GM19238 (cell line): ENCODE data around the gene MGMT.

Experiments
- DNase-seq: peaks from one replicate; pipeline ENCODE4 v3.0.0; 2011; ENCODE audit warnings: low spot score; ENCODE audit not compliant: insufficient read length

Gene MGMT

DNA sequence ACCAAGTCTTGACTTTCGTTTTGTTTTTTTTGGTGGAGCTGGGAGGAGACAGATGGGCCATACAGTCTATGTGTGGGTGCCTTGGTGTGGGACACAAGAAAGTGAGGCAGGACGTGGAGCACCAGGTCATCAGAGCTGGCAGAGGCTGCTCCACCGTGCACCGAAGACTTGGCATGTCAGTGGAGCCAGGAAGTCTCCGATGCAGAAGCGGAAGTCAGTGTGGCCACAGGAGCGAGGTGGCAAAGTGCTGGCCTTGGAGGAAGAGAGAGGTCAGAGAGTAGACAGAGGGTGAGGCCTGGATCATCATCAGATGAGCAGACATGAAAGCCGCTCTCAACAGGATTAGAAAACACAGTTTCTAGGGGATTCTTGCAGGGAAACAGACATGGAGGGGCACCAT, 116.8 kb downstream of the MGMT start:
- DNase-seq: no peak

DNA sequence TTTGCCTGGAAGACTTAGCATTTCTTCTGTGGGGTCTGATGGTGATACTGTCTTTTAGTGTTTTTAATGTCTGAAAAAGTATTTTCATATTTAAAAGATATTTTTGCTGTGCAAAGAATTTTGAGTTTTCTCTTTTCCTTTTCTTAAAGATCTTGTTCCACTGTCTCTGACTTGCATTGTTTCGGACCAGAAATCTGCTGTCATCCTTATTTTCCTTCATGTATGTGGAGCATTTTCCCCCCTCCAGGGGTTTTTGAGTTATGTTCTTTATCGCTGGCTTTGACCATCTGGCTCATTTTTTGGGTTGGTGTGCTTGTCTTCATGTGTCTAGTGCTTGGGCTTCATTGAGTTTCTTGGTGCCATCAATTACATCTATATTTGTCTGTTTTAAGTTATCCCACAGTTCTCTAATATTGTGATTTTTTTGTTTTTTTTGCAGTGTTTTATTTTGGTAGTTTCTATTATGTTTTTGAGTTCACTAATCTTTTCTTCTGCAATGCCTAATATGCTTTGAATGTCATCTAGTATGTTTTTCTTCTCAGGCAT, 119.9 kb downstream of the MGMT start:
- no peak for DNase-seq

DNA sequence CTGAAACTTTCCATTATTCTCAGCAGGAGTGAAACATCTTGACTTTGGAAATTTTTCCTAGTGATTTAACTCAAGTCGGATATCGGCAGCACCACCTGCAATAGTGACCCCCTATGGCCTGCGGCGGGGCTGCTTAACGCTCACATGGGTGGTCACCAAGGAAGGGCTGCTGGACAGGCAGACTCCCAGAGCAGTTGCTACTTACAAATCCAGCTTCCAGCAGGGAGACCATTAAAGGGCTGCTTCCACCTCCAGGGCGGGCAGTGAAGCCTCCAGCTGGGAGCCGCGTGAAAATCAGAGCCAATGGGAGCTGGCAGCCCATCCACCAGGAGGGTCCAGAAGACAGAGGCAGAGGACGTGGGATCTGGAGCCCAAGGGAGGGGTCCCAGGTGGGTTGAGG, 122.5 kb downstream of the MGMT start:
- DNase-seq: no peak

DNA sequence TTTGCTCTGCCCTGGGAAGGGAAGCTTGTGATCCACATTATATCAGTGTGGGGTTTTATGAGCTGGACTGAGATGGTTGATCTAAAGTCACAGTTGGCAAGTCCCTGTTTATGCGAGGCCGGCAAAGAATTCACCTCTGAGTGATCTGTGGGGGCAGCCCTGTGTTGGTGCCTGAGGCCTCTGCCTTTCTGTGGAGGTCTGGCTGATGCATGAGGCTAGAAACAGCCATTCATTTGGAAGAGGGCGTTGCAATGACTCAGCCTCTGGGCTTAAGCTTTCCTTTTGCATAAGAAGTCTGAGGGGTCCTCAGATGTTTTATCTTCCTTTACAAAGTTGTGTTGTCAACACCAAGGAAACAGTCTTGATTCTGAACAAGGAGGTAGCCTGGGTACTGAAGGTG, 126.9 kb downstream of the MGMT start:
- DNase-seq: no peak

DNA sequence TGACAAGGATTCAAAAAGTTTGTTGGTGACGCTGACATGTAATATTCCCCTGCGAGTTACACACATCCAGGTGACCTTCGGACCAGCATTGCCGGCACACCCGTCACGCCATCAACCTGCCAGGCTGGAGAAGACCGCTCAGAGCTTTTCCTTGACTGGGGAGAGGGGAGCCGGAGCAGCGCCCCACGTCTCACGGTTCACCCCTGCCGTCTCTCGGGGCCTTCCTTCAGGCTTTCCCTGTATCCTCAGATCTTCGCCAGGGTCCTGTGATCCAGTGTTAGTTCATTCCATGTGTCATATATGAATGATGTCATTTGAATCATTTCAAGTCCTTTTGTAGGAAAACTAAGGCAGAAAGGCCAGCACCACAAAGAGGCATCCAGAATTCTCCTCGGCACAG, 127.8 kb downstream of the MGMT start:
- no peak for DNase-seq

DNA sequence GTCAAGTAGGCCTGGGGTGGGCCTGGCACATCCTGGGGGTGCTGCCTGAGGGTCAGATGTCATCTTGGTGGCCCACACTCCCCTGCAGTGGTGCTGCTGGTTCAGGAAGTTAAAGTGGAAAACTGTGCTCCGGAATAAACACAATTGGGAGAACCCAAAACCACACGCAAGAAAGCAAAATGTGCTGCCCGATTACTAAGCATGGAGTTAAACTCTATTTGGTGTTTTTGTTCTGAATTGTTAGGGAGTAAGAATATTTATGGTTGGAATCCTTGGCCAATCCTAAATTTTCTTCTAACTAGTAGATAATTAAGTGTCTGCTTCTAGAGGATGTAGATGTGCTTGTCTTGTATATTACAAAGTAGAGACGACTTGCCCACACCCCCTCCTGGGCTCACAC, 131.4 kb downstream of the MGMT start:
- no peak for DNase-seq

DNA sequence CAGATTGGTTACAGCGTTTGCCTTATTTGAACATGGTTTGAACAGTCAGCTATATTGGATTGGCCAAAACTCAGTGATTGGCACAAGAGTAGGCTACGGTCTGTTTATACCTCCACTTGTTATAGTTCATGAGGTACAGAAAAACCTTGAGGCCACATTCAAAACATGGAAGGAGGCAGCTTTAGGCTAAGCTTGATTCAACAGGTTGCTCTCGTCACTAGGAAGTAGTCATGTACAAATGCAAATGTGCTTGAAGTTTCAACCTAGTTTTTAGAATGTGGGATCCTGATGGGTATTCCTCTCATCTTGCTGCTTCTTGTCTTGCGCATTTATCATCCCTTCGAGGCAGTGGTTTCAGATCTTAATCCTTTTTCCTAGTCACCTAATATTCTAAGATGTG, 132.1 kb downstream of the MGMT start:
- DNase-seq: no peak

DNA sequence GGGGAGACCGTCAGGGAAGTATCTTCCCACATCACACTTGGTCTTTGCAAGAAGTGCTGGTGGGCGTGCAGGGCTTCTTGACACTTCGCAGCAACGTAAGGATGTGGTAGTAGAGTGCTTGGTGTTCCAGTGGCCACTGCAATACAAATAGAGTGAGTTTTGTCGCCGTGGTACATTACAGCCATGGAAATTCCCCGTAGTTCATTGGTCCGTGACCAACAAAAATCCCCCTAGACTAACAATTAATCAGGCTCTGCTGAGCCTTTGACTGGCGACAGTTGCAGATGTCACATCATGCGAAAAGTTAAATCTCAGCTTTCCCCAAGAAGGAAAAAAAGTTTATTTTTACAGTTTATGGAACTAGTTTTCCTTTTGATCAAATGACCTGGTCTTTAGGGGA, 134.7 kb downstream of the MGMT start:
- DNase-seq: no peak

DNA sequence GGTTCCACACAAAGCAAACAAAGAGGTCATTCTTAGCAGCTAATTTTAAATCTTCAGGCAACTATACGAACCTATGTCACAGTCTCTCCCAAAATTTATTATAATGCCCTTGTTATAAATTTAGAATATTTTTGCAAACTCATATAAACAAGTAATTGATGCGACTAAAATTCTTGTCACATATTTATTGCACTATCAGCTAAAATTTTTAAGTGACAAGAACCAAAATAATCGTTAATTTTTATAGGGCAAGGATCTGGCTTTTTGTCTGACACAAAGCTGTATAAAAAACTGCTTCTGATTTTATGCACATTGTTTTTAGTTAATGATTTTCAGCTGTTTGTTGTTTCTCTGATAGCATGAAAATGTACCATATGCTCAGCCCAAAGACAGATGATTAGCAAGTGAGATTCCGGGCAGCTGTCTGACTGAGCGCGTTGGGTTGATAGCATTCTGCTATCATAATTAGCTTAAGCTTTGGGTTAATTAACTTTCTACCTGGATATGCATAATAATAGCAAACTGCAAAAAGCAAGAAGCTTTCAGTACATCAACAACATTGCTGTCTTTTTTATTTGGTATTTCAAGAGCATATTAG, 136.0 kb downstream of the MGMT start:
- no peak for DNase-seq

DNA sequence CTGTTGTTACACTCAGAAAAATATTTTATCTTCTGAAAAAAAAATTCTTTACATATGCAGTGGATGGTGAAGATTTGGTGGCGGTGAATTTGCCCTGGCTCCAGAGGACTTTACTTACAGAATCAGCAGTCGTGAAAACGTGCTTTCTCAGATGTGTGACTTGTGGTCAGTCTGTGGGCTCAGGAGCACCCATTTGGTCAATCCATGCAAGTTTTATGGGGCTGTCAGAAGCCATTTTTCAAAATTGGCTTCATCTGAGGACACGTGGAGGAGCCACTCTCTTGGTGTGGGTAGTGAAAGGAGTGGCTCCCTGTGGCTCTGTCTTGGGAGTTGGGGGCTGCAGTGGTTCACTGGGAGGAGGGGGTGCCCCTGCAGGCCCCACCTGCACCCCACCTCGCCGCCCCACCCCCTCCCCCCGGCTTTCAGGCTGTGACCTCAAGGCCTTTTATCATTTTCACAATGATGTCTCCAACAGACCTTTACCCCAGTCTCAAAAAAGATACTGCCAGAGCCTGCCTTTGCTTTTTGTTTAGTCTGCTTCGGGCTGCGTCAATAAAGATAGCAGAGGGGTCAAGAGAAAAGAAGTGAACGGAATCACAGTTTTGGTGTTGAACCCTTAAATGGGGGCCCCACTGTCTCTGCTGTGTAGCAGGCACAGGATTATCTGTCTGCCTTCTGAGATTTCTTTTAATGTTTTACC, 137.4 kb downstream of the MGMT start:
- DNase-seq: no peak

DNA sequence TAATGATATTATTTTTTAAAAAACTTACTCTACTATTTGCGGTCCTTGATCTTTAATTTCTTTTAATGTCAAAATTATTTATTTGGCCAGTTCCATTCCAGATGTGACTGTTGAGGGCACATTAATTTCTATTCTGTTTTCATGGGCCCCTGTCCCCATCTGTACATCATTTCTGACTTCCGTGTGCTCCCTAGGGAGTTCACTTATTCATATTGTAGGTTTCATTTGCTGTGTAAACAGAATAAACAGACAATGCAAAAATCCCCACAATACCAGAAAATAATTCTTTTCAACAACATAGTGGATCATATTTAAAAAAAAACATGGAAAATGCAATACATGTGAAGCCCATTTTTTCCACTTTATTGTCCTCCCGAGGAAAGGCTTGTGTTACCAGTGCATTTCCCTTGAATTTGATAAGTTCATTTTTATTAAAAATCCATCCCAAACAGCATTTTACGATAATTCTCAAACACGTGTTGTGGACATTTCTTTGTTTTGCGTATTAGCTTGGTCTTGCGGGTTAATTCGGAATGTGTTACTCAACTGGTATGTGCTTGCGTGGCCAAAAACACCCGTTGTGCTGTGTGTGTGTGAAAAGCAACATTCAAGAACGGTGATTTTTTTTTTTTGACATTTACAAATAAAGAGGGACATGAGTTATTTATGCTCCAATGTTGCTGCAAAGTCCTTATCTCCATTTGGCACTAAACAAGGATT, 138.4 kb downstream of the MGMT start:
- DNase-seq: no peak

DNA sequence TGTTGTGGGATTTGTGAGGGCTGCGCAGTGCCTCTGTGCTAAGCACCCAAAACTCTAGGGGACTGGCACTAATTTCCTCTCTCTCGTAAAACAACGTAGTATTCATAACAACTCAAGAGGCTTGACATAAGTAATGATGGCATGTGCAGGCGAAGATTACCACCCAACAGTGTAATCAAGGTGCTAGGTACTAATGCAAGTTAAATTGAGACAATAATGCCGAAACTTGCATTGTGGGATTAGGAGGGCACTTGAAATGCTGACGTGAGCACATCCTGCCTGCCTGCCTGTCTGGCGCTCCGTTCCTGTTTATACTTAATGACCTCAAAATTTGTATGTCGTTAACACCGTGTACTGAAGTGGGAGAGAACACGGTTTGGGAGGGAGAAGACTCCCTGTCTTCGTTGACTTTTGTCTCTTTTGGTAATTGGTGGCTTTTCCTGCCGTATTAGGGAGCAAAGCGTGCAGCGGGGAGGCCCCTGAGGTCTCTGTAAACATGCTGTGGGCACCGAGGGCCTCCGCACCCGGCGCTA, 139.0 kb downstream of the MGMT start:
- no peak for DNase-seq

DNA sequence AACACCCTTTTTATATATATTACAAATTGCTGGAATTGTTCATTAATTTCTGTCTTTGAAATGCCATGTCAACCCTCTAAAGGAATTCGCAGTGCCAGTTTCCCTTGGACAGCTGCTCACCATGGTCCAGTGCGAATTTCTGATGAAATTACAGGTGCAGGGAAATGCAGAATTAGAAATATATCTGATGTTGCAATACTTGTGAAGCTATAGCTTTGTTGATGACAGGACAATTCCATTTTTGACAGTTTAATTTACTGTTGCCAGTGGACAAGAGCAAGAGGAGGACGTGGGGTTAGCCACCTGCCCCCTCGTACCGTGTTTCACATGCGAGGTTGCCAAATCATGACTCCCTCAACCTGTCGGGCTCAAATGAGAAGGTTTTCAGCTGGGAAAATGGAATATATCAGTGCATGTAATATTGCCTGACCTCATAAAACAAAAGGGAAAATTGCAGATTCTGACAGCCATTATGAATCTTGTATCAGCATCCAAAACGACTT, 140.6 kb downstream of the MGMT start:
- DNase-seq: no peak

DNA sequence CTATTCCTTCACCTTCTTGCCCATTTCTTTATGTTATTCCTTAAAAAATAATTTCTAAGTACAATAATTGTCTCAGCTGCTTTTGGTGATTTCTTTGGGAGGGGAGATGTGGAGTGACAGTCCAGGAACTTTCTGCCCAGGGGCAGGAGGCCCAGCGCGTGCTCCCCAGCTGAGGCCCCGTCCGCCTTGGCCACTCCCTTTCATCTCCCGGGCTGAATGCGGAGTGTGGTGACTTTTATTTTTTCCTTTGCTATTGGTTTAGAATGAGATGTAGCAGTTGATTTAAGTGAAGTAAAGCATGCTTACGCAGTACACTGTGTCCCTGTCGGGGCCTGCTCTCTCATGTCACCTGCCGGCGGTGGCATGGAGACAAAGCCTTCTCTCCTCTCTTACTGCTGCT, 141.6 kb downstream of the MGMT start:
- DNase-seq: no peak

DNA sequence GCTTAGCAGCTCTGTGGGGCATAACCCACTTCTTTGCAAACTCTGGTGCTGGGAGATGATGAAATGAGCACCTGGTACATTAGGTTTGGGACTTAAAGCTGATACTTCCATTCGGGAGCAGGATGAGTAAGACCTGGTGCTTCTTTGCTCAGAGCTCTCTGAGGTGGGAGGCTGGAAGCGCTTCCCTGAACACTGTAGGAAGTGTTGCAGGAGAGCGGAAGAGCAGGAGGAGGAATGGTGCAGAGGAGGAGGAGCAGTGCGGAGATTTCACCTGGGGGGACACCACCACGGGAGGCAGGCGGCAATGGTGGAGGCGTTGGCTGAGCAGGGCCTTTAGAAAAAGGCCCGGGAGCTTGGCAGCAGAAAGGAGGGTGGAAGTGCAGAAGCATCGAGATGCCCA, 142.5 kb downstream of the MGMT start:
- DNase-seq: no peak

DNA sequence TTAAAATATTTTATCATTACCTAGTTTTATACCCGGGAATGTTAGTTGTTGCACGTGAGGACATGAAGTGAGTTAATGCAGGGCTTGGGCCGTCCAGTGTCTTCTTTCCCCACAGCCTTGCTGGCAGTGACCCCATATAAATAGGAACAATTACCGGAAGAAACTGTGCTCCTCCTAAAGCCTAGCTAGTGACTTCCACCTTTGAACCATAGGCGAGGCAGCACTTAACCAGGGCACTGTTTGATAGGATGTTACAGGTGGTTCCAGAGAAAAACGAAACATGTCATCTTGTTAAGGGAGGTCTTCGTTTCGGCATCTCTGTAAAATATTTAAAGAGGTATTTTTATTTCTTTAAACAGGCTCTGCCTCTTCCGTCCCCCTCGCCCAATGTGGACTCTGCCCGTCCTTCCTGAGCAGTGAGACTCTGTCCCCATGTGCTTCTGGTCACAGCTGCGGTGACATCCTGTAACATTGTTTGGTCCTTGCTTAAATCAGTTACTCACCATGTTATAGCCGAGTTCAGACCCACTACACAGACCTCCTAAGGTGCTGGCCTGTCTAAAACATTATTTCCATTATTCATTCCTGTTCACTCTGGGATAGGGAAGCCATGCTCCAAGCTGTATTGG, 145.6 kb downstream of the MGMT start:
- no peak for DNase-seq

DNA sequence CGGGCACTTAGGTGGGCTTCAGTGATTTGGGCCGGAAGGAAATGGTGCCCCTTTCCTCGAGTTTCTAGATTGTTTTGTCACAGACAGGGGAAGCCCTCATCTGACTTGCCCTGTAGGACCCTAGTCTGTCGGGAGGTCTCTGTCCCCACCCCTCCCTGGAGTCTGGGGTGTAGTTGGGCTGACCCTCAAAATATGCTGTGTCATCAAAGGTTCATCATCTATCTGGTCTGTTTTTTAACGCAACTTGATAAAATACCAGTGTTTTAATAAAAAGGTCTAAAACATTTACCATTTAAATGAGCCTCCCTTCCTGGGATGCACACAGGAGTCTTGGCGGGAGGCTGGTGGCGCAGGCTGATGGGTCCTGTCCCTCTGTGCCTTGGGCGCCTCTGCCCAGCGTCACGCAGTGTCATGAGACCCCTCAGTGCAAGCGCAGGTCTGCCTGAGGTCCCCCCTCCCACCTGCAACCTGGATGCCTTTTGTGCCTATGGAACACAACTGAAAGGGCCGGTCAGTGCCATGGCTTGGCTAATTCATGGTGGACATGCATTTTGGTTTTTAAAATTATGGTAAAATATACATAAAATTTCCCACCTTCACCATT, 146.4 kb downstream of the MGMT start:
- DNase-seq: no peak

DNA sequence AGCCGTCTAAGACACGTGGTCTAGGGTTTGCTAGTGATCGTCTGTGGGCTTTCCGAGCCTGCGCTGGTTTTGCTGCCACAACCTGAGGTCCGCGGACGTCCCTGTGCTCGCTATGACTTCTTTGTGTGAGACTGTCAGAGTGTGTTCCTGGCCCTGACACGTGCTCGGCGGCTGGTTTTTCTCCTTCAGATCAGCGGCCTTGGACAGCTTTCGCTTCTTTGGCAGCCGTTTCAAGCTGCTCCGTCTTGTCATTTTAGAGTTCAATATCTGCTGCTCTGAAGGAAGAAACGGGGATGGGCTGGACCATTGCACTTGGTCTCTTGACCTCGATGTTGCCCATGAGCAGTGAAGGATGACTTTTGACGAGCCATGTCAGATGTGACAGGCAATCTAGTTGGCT, 147.3 kb downstream of the MGMT start:
- DNase-seq: no peak

DNA sequence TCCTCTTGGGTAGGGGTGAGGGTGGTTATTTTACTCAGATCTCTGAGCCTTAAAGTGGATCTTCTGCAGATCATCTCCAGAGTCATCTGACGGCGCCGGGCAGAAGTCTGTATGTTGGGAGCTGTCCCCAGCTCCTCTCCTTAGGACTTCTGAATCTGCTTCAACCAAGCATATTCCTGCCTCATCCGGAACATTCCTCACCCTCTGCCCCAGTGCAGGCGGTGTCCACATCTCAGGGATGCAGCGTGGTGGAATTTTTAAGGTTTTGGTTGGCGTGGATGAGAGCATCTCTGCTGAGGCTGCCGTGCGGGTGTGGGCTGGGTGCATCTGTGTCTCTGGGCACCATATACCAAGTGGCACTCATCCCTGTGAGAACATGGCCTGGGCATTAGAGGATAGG, 148.3 kb downstream of the MGMT start:
- DNase-seq: no peak

DNA sequence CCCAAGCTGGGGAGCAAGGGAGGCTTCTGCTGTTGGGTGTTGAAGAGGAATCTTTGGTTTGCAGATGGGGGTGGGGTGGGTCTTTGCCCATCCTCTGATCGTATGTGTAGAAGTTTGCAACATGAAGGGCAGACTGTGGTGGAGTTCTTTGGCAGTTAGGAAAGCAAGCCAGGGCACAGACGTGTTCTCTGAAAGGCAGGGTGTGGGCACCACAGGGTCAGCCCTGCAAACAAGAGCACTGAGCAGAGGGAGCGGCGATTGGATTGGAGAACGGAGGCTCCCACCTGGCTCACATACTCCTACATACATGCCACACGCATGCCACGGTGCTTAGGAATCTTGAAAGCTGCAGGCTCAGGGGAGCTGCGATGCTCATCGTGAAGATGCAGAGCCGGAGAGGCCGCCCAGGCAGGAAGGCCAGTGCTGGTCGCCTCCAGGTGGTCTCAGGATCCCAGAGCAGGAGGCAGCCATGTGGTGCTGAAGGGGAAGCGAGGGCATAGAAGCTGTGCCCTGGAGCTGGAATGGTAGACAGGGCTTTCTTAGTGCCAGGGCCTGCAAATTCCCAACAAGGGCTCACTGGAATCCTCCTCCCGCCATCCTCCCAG, 149.0 kb downstream of the MGMT start:
- no peak for DNase-seq

DNA sequence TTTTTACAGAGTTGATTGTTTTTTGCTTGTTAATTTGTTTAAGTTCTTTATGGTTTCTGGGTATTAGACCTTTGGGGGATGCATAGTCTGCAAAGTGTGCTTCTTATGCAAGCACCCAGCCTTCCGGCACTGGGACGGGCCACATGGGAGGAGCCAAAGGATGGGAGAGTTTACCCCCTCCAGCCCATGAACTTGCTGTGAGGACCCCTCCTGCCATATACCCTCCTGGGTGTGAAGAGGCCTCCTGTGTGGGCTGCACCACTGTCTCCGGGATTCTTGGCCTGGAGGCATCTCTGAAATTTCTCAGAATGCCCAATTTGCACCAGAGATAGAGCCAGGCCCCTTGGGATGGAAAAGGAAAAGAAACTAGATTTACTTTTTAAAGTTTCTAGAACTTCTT, 150.7 kb downstream of the MGMT start:
- DNase-seq: no peak
